Fibroblast of upper back skin (primary cell): ENCODE results near the gene VPS8.
A peak's percentile ranks its signal among the peaks of the same experiment; 100 is the strongest.

Experiments
- DNase-seq: peaks from one replicate; pipeline ENCODE4 v3.0.0-alpha.2; 2013

The VPS8 gene

GRCh38 chr3:184811999-184812661 is at the start of gene VPS8:
VPS8 (plus strand) TSS chr3:184812166; CDS start chr3:184824633, 12,467 bp downstream.
- peak; percentile 95 for DNase-seq

- DNase-seq = no peak
These were observed 47.8 kb upstream of the VPS8 start for GRCh38 chr3:184764191-184764590.

- no peak for DNase-seq
These were observed 46.8 kb upstream of the VPS8 start for GRCh38 chr3:184765047-184765729.

- DNase-seq = peak; percentile 74
These were observed 46.3 kb upstream of the VPS8 start for GRCh38 chr3:184765730-184766074.

- peak; percentile 46 for DNase-seq
These were observed 45.3 kb upstream of the VPS8 start for GRCh38 chr3:184766555-184767261.

GRCh38 chr3:184767377-184767776 is 44.6 kb upstream of the VPS8 start:
- no peak for DNase-seq

- no peak for DNase-seq
These were observed 42.4 kb upstream of the VPS8 start for GRCh38 chr3:184769382-184770170.

GRCh38 chr3:184770541-184770940 is 41.4 kb upstream of the VPS8 start:
- no peak for DNase-seq

GRCh38 chr3:184771301-184772127 is 40.5 kb upstream of the VPS8 start:
- no peak for DNase-seq

GRCh38 chr3:184772667-184773272 is 39.2 kb upstream of the VPS8 start:
- no peak for DNase-seq

GRCh38 chr3:184773283-184774186 is 38.4 kb upstream of the VPS8 start:
- DNase-seq = peak; percentile 65

GRCh38 chr3:184776916-184777315 is 35.0 kb upstream of the VPS8 start:
- DNase-seq = no peak

GRCh38 chr3:184777566-184778356 is 34.2 kb upstream of the VPS8 start:
- DNase-seq = peak; percentile 97

- DNase-seq = no peak
These were observed 33.3 kb upstream of the VPS8 start for GRCh38 chr3:184778426-184779332.

GRCh38 chr3:184780981-184781515 is 30.9 kb upstream of the VPS8 start:
- DNase-seq = peak; percentile 38

GRCh38 chr3:184781801-184782200 is 30.2 kb upstream of the VPS8 start:
- DNase-seq = peak; percentile 52

GRCh38 chr3:184783319-184783718 is 28.6 kb upstream of the VPS8 start:
- DNase-seq = peak; percentile 73

GRCh38 chr3:184784731-184785500 is 27.1 kb upstream of the VPS8 start:
- DNase-seq = no peak
